Right renal cortex interstitium (tissue), 3 donors: ENCODE measurements around the gene BCAR3. TPM values are rescaled to one million over a fixed set of nuclear protein-coding genes. Genes with fewer than 3 reads are reported as not detected.

Experiments used
- DNase-seq, 3 donors: peaks; one replicate each; pipeline ENCODE4 v3.0.0-alpha.2; 2013; ENCODE audit warnings: low read depth in 3 of 3, low spot score in 2 of 3
- polyA plus RNA-seq, 3 donors: library from polyadenylated mRNA; unstranded; fragments of 120-200 nt; gene quantifications; one replicate each; pipeline ENCODE4 v1.2.1, GENCODE V29; 2013; ENCODE audit not compliant: insufficient read length in 3 of 3

The BCAR3 gene
- polyA plus RNA-seq, 3 donors: 24.5 to 26.6 (median 24.5) TPM

- no peak for DNase-seq
Measured at GRCh38 chr1:93581917-93582850, 99.5 kb downstream of the BCAR3 start.

- no peak for DNase-seq
Measured at GRCh38 chr1:93579891-93580290, 101.7 kb downstream of the BCAR3 start.

- no peak for DNase-seq
Measured at GRCh38 chr1:93578911-93579825, 102.5 kb downstream of the BCAR3 start.

- DNase-seq: no peak
Measured at GRCh38 chr1:93578433-93578830, 103.2 kb downstream of the BCAR3 start.

- no peak for DNase-seq
Measured at GRCh38 chr1:93577536-93578432, 103.9 kb downstream of the BCAR3 start.

- no peak for DNase-seq
Measured at GRCh38 chr1:93576746-93577145, 104.9 kb downstream of the BCAR3 start.

- DNase-seq: no peak
Measured at GRCh38 chr1:93576346-93576745, 105.3 kb downstream of the BCAR3 start.

GRCh38 chr1:93575621-93576284, 105.9 kb downstream of the BCAR3 start:
- no peak for DNase-seq

- DNase-seq: no peak
Measured at GRCh38 chr1:93574991-93575390, 106.6 kb downstream of the BCAR3 start.

GRCh38 chr1:93574511-93574910, 107.1 kb downstream of the BCAR3 start:
- no peak for DNase-seq

- no peak for DNase-seq
Measured at GRCh38 chr1:93573940-93574469, 107.6 kb downstream of the BCAR3 start.

GRCh38 chr1:93571623-93572310, 109.9 kb downstream of the BCAR3 start:
- no peak for DNase-seq

GRCh38 chr1:93569489-93569888, 112.1 kb downstream of the BCAR3 start:
- DNase-seq: no peak

- DNase-seq: no peak
Measured at GRCh38 chr1:93567255-93567918, 114.2 kb downstream of the BCAR3 start.

- no peak for DNase-seq
Measured at GRCh38 chr1:93566227-93566626, 115.4 kb downstream of the BCAR3 start.

- DNase-seq: no peak
Measured at GRCh38 chr1:93565496-93566206, 116.0 kb downstream of the BCAR3 start.

- no peak for DNase-seq
Measured at GRCh38 chr1:93559695-93560094, 121.9 kb downstream of the BCAR3 start.

- no peak for DNase-seq
Measured at GRCh38 chr1:93559045-93559444, 122.6 kb downstream of the BCAR3 start.
